NB4 (cell line): ENCODE results near the gene LMCD1.

ENCODE experiments used
- DNase-seq: peaks from one replicate; pipeline ENCODE4 v3.0.0; 2010; ENCODE audit warnings: low read depth
- H3K4me3 ChIP-seq: one replicate; pipeline ENCODE4 v1.5.1; 2011; ENCODE audit warnings: mild to moderate bottlenecking, low read depth, low read length, moderate library complexity
- CTCF ChIP-seq: IDR thresholded peaks from one replicate; pipeline ENCODE4 v1.5.1; 2012; ENCODE audit warnings: low read depth, low read length
- MAX ChIP-seq: IDR thresholded peaks from 2 replicates; pipeline ENCODE4 v1.6.1; 2011; ENCODE audit warnings: low read depth, low read length
- MYC ChIP-seq: IDR thresholded peaks from 2 replicates; pipeline ENCODE4 v1.6.1; 2011; ENCODE audit warnings: low read depth, low read length
- POLR2A ChIP-seq: IDR thresholded peaks from 2 replicates; pipeline ENCODE4 v1.6.1; 2011; ENCODE audit warnings: mild to moderate bottlenecking; ENCODE audit not compliant: insufficient read length; ENCODE audit errors: extremely low read depth

LMCD1 gene

GRCh38 chr3:8584661-8585060 is 83.0 kb downstream of the LMCD1 start:
- H3K4me3 ChIP-seq, result no peak overlapping the region
- DNase-seq, result no peak
- TF ChIP-seq POLR2A, result no peak
- no peak for TF ChIP-seq MAX
- no peak for TF ChIP-seq MYC
- no peak for TF ChIP-seq CTCF

GRCh38 chr3:8589880-8590556 is 88.4 kb downstream of the LMCD1 start:
- no peak overlapping the region for H3K4me3 ChIP-seq
- DNase-seq, result no peak
- no peak for TF ChIP-seq MYC
- no peak for TF ChIP-seq CTCF
- TF ChIP-seq POLR2A, result no peak
- TF ChIP-seq MAX, result no peak

GRCh38 chr3:8593021-8593827 is 91.6 kb downstream of the LMCD1 start:
- TF ChIP-seq CTCF (no peak), MYC (no peak), MAX (no peak), POLR2A (no peak)
- no peak for DNase-seq
- no peak overlapping the region for H3K4me3 ChIP-seq

GRCh38 chr3:8595252-8595651 is 93.6 kb downstream of the LMCD1 start:
- TF ChIP-seq MYC, result no peak
- TF ChIP-seq POLR2A, result no peak
- TF ChIP-seq CTCF, result no peak
- no peak for TF ChIP-seq MAX
- H3K4me3 ChIP-seq, result no peak overlapping the region
- DNase-seq, result no peak

GRCh38 chr3:8595695-8596115 is 94.1 kb downstream of the LMCD1 start:
- no peak for TF ChIP-seq MYC
- TF ChIP-seq POLR2A, result no peak
- TF ChIP-seq MAX, result no peak
- no peak for TF ChIP-seq CTCF
- DNase-seq, result no peak
- H3K4me3 ChIP-seq, result no peak overlapping the region
